Breast epithelium (tissue), 4 donors: ENCODE data around the gene CCNJL. TPM values are rescaled to one million over a fixed set of nuclear protein-coding genes. Genes with fewer than 3 reads are reported as not detected.

Experiments
- DNase-seq, 2 donors: peaks; one replicate each; pipeline ENCODE4 v3.0.0-alpha.2; 2019; ENCODE audit warnings: low spot score in 2 of 2
- H3K27ac ChIP-seq, 2 donors: fragments of 200-600 bp; sonication (generic) in 1 of 2; one replicate each; pipeline ENCODE4 v1.5.1; 2016 to 2019; ENCODE audit warnings: mild to moderate bottlenecking in 1 of 2
- H3K27me3 ChIP-seq, 2 donors: fragments of 200-600 bp; sonication (generic) in 1 of 2; one replicate each; pipeline versions ENCODE4 v1.5.1 to v1.6.0; 2017 to 2019; ENCODE audit warnings: control low read depth in 1 of 2, mild to moderate bottlenecking in 1 of 2
- H3K36me3 ChIP-seq: fragments of 200-600 bp; one replicate; pipeline ENCODE4 v1.5.1; 2019
- H3K4me1 ChIP-seq, 2 donors: fragments of 200-600 bp; sonication (generic); one replicate each; pipeline ENCODE4 v1.5.1; 2016 to 2019; ENCODE audit warnings: control low read depth in 1 of 2
- H3K4me3 ChIP-seq, 3 donors: fragments of 200-600 bp; sonication (generic); 1 replicate in 2 of 3; 2 replicates in 1 of 3; pipeline ENCODE4 v1.5.1; 2016 to 2019; ENCODE audit warnings: mild to moderate bottlenecking in 3 of 3, moderate library complexity in 2 of 3
- H3K9me3 ChIP-seq, 2 donors: fragments of 200-600 bp; sonication (generic) in 1 of 2; one replicate each; pipeline ENCODE4 v1.5.1; 2016 to 2019; ENCODE audit warnings: control low read depth in 1 of 2
- POLR2A ChIP-seq: fragments of 450-650 bp; IDR thresholded peaks from one replicate; pipeline ENCODE4 v1.6.1; 2016; ENCODE audit warnings: antibody characterized with exemption, mild to moderate bottlenecking, moderate library complexity
- POLR2AphosphoS5 ChIP-seq, 3 donors: sonication (generic); formaldehyde crosslinking; IDR thresholded peaks; one replicate each; pipeline ENCODE4 v1.6.1; 2017; ENCODE audit warnings: antibody characterized with exemption in 3 of 3
- intact Hi-C: fragments of 100-400 bp; cut with DNase I; formaldehyde crosslinking; loops from one replicate; pipeline ENCODE4 v1.15.1; 2023; ENCODE audit warnings: low total_unique reads
- total RNA-seq, 3 donors: library from RNA; depleted of rRNA; stranded (reverse); fragments of >200 nt; gene quantifications; one replicate each; pipeline ENCODE4 v1.1.0, GENCODE V29; 2016
- TF ChIP-seq, protein P1 (sequence below), 3 donors: fragments of 450-650 bp; IDR thresholded peaks; one replicate each; pipeline ENCODE4 v1.5.1; 2016 to 2017; ENCODE audit warnings: antibody characterized with exemption in 3 of 3, mild to moderate bottlenecking in 3 of 3, moderate library complexity in 3 of 3

CCNJL gene
- total RNA-seq, 3 donors from 2014 or later = 0.32 to 4.2 (median 3.6) TPM

DNA sequence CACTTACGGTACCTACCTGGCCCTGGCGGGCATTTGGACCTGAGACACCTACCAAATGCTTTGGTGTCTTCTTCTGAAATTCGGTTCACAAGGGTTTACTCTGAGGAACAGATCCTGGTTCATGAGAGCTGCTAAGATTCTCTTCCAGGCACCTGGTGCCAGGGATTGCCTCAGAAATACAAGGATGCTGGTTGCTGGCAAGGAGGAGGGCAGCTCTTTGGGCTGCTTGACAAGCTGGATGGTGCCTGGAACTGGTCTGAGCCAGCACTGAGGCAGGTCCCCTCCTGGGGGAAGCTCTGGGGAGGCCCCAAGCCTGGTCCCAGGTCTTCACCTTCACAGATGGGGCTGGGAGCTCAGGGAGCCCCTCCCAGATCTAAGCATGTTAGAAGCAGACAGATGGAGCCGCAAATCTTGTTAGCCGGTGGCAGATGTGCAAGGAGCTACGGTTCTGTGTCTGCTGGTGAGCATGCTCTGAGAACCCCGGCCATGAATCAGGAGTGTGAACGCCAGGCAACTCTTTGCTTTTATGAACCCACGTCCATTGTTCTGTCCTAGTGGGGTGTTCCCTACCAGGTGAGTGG, 66.8 kb downstream of the CCNJL start:
- H3K4me3 ChIP-seq = no peak overlapping the region
- no peaks in the 10 kb centered on the region for H3K9me3 ChIP-seq
- DNase-seq = no peak
- no peaks in the 10 kb centered on the region for H3K36me3 ChIP-seq
- H3K27ac ChIP-seq = no peak overlapping the region
- H3K4me1 ChIP-seq = no peaks in the 10 kb centered on the region
- no peaks in the 10 kb centered on the region for H3K27me3 ChIP-seq
- intact Hi-C loops = no loop called here
- TF ChIP-seq, protein P1, sequence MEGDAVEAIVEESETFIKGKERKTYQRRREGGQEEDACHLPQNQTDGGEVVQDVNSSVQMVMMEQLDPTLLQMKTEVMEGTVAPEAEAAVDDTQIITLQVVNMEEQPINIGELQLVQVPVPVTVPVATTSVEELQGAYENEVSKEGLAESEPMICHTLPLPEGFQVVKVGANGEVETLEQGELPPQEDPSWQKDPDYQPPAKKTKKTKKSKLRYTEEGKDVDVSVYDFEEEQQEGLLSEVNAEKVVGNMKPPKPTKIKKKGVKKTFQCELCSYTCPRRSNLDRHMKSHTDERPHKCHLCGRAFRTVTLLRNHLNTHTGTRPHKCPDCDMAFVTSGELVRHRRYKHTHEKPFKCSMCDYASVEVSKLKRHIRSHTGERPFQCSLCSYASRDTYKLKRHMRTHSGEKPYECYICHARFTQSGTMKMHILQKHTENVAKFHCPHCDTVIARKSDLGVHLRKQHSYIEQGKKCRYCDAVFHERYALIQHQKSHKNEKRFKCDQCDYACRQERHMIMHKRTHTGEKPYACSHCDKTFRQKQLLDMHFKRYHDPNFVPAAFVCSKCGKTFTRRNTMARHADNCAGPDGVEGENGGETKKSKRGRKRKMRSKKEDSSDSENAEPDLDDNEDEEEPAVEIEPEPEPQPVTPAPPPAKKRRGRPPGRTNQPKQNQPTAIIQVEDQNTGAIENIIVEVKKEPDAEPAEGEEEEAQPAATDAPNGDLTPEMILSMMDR (IDR thresholded peaks at IDR 0.05) = no peak
- TF ChIP-seq POLR2AphosphoS5 (IDR thresholded peaks at IDR 0.05) = no peak
- TF ChIP-seq POLR2A = no peak

DNA sequence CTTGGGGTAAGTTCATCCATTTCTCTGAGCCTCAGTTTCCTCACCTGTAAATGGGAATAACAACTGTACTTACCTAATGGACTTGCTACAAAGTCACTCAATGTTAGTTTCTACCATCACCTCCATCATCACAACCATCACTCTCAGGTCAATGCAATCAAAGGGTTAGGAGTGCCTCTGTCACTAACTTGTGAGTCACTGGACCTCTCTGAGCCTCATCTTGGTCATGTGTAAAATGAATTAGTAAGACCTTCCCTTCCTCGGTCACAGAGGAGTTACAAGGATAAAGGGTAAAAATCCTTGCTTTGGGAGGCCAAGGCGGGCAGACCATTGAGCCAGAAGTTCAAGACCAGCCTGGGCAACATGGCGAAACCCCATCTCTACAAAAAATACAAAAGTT, 70.2 kb downstream of the CCNJL start:
- Histone ChIP-seq H3K36me3 (no peaks in the 10 kb centered on the region), H3K9me3 (no peaks in the 10 kb centered on the region), H3K4me3 (no peak overlapping the region), H3K4me1 (no peaks in the 10 kb centered on the region), H3K27ac (no peak overlapping the region), H3K27me3 (no peaks in the 10 kb centered on the region)
- no peak for DNase-seq
- intact Hi-C loops = no loop called here
- TF ChIP-seq, protein P1 (IDR thresholded peaks at IDR 0.05) = no peak
- TF ChIP-seq POLR2AphosphoS5 (IDR thresholded peaks at IDR 0.05) (no peak), POLR2A (no peak)

DNA sequence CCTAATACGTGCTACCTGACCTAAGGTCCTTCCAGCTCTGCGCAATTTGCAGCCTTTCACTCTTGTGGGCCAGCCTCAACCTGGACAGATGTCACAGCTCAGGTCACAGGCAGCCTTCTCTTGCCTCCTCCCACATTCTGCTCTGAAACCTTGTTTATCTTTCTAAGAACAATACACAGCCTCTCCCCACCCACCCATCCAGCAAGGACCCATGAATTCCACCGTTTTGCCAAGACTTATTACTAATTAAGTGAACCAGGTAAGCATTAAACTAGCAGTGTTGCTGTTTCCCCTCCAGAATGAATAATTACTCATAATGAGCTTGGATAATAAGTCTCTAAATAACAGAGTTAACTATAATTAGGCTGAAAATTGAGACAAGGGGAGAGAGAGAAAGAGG, 72.0 kb downstream of the CCNJL start:
- intact Hi-C loops = no loop called here
- no peak overlapping the region for H3K27ac ChIP-seq
- H3K9me3 ChIP-seq = no peaks in the 10 kb centered on the region

DNA sequence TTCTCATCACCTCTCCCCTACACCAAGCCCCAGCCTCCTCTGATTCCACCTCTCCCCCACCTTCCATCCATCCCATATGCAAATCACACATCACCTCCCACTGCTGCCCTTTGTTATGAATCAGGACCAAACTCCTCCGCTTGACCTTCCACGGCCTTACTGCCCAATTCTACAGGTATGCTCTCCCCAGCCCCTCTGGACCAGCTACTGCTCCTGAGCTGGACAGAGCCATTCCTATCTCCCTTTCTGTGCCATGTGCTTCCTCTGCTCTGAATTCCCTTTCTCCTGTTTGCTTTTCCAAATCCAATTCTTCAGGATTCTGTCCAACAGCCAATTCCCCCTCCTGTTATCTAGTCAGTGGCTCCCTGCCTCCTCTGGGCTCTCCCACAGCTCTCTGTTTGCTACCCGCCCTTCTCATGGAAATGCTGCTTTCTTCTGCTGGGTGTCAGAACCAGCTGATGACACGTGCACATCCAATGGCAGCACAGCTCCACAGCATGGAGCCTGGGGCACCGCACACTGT, 74.7 kb downstream of the CCNJL start:
- no peak overlapping the region for H3K4me3 ChIP-seq
- H3K9me3 ChIP-seq = no peaks in the 10 kb centered on the region
- no peaks in the 10 kb centered on the region for H3K4me1 ChIP-seq
- H3K36me3 ChIP-seq = no peaks in the 10 kb centered on the region
- H3K27me3 ChIP-seq = no peaks in the 10 kb centered on the region
- H3K27ac ChIP-seq = no peak overlapping the region
- DNase-seq = no peak
- intact Hi-C loops = no loop called here
- TF ChIP-seq POLR2A = no peak
- TF ChIP-seq, protein P1 (IDR thresholded peaks at IDR 0.05) = no peak
- TF ChIP-seq POLR2AphosphoS5 (IDR thresholded peaks at IDR 0.05) = no peak

More for the DNA sequence above, 72.0 kb downstream of the CCNJL start:
- Histone ChIP-seq H3K27me3 (no peaks in the 10 kb centered on the region), H3K36me3 (no peaks in the 10 kb centered on the region), H3K4me1 (no peaks in the 10 kb centered on the region), H3K4me3 (no peak overlapping the region)
- DNase-seq = no peak
- TF ChIP-seq POLR2A = no peak
- TF ChIP-seq, protein P1 (IDR thresholded peaks at IDR 0.05) = no peak
- no peak for TF ChIP-seq POLR2AphosphoS5 (IDR thresholded peaks at IDR 0.05)

DNA sequence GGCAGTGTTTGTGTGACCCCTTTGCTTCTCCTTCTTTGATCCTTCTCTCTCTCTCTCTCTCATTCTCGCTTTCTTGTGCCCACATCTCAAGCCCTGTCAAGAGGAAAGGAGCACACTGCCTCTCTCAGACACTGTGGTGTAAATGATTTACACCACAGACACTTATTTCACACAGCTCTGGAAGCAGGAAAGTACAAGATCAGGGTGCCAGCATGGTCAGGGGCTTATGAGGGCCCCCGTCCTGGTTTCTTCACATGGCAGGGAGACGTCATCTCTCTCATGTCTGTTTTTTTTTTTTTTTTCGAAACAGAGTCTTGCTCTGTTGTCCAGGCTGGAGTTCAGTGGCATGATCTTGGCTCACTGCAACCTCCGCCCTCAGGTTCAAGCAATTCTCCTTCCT, 76.6 kb downstream of the CCNJL start:
- H3K36me3 ChIP-seq = no peaks in the 10 kb centered on the region
- H3K9me3 ChIP-seq = no peaks in the 10 kb centered on the region
- no peak for DNase-seq
- no peaks in the 10 kb centered on the region for H3K4me1 ChIP-seq
- H3K27me3 ChIP-seq = no peaks in the 10 kb centered on the region
- intact Hi-C loops = no loop called here
- TF ChIP-seq, protein P1 (IDR thresholded peaks at IDR 0.05) = no peak
- no peak for TF ChIP-seq POLR2AphosphoS5 (IDR thresholded peaks at IDR 0.05)
- TF ChIP-seq POLR2A = no peak
- no peak overlapping the region for H3K27ac ChIP-seq
- no peak overlapping the region for H3K4me3 ChIP-seq
